H9 (cell line): Measurements from ENCODE around the gene GALNT2. TPM values are rescaled to one million over a fixed set of nuclear protein-coding genes. Genes with fewer than 3 reads are reported as not detected.

Experiments used
- DNase-seq: peaks from one replicate; pipeline ENCODE4 v3.0.0-alpha.2; 2017
- H2AFZ ChIP-seq: one replicate; pipeline ENCODE4 v1.6.1; 2013; ENCODE audit warnings: mild to moderate bottlenecking, low read length, control low read depth, moderate library complexity
- H2AK5ac ChIP-seq: 2 replicates; pipeline ENCODE4 v1.6.1; 2013; ENCODE audit warnings: low read length, control low read depth, mixed read lengths; ENCODE audit not compliant: insufficient read length
- H2BK120ac ChIP-seq: one replicate; pipeline ENCODE4 v1.6.1; 2013; ENCODE audit warnings: low read depth, mild to moderate bottlenecking, low read length, control low read depth, inconsistent platforms; ENCODE audit not compliant: poor library complexity, severe bottlenecking
- H2BK12ac ChIP-seq: 2 replicates; pipeline ENCODE4 v1.6.1; 2013; ENCODE audit warnings: low read length, control low read depth, mixed read lengths, low read depth; ENCODE audit not compliant: insufficient read length
- H2BK15ac ChIP-seq: 2 replicates; pipeline ENCODE4 v1.6.1; 2013; ENCODE audit warnings: low read depth, low read length, control low read depth
- H2BK20ac ChIP-seq: one replicate; pipeline ENCODE4 v1.6.1; 2013; ENCODE audit warnings: low read depth, mild to moderate bottlenecking, low read length, control low read depth, inconsistent platforms; ENCODE audit not compliant: poor library complexity, severe bottlenecking
- H2BK5ac ChIP-seq: 2 replicates; pipeline ENCODE4 v1.6.1; 2013; ENCODE audit warnings: low read length, control low read depth, mixed read lengths; ENCODE audit not compliant: insufficient read length
- H3K14ac ChIP-seq: 2 replicates; pipeline ENCODE4 v1.6.1; 2013; ENCODE audit warnings: low read length, control low read depth; ENCODE audit not compliant: insufficient read depth
- H3K18ac ChIP-seq: 2 replicates; pipeline ENCODE4 v1.6.1; 2013; ENCODE audit warnings: low read depth, mild to moderate bottlenecking, mixed read lengths, low read length, control low read depth; ENCODE audit not compliant: insufficient read length
- H3K23ac ChIP-seq: 2 replicates; pipeline ENCODE4 v1.6.1; 2013; ENCODE audit warnings: low read length, control low read depth, mixed read lengths, low read depth; ENCODE audit not compliant: insufficient read length
- H3K23me2 ChIP-seq: 2 replicates; pipeline ENCODE4 v1.6.1; 2013; ENCODE audit warnings: low read depth, mild to moderate bottlenecking, mixed read lengths, low read length, control low read depth; ENCODE audit not compliant: insufficient read length, poor library complexity, severe bottlenecking
- H3K27ac ChIP-seq: 2 replicates; pipeline ENCODE4 v1.5.1; 2013; ENCODE audit warnings: low read length, control low read depth, mixed read lengths, low read depth; ENCODE audit not compliant: insufficient read length
- H3K27me3 ChIP-seq: 2 replicates; pipeline ENCODE4 v1.6.1; 2013; ENCODE audit warnings: low read length, control low read depth, inconsistent platforms; ENCODE audit not compliant: insufficient read depth
- H3K4ac ChIP-seq: 2 replicates; pipeline ENCODE4 v1.6.1; 2013; ENCODE audit warnings: low read depth, mild to moderate bottlenecking, control low read depth, inconsistent platforms, low read length, moderate library complexity
- H3K4me1 ChIP-seq: 2 replicates; pipeline ENCODE4 v1.6.1; 2013; ENCODE audit warnings: low read length, control low read depth, inconsistent platforms; ENCODE audit not compliant: insufficient read depth
- H3K4me2 ChIP-seq: 2 replicates; pipeline ENCODE4 v1.6.1; 2013; ENCODE audit warnings: low read length, control low read depth, mixed read lengths; ENCODE audit not compliant: insufficient read length, insufficient read depth
- H3K56ac ChIP-seq: 2 replicates; pipeline ENCODE4 v1.6.1; 2013; ENCODE audit warnings: low read depth, mild to moderate bottlenecking, mixed read lengths, low read length, control low read depth; ENCODE audit not compliant: insufficient read length
- H3K79me1 ChIP-seq: 2 replicates; pipeline ENCODE4 v1.6.1; 2013; ENCODE audit warnings: low read depth, mild to moderate bottlenecking, moderate library complexity, low read length, control low read depth, inconsistent platforms; ENCODE audit not compliant: insufficient read depth, poor library complexity, severe bottlenecking
- H3K79me2 ChIP-seq: 2 replicates; pipeline ENCODE4 v1.6.1; 2013; ENCODE audit warnings: low read length, control low read depth, inconsistent platforms; ENCODE audit not compliant: insufficient read depth
- H3K9ac ChIP-seq: 2 replicates; pipeline ENCODE4 v1.6.1; 2013; ENCODE audit warnings: low read length, control low read depth, mixed read lengths; ENCODE audit not compliant: insufficient read length; ENCODE audit errors: extremely low read depth
- H3K9me3 ChIP-seq: one replicate; pipeline ENCODE4 v1.6.1; 2013; ENCODE audit warnings: low read depth, low read length, inconsistent platforms; ENCODE audit not compliant: control insufficient read depth
- H3T11ph ChIP-seq: one replicate; pipeline ENCODE4 v1.6.1; 2013; ENCODE audit warnings: mild to moderate bottlenecking, low read length, control low read depth, inconsistent platforms
- H4K20me1 ChIP-seq: one replicate; pipeline ENCODE4 v1.6.1; 2013; ENCODE audit not compliant: control insufficient read depth, insufficient read length, insufficient read depth
- H4K5ac ChIP-seq: 2 replicates; pipeline ENCODE4 v1.6.1; 2013; ENCODE audit warnings: low read depth, mild to moderate bottlenecking, mixed read lengths, low read length, control low read depth; ENCODE audit not compliant: insufficient read length
- H4K8ac ChIP-seq: replicated peaks from 2 replicates; pipeline ENCODE4 v1.6.1; 2013; ENCODE audit warnings: low read length, control low read depth, mixed read lengths, low read depth; ENCODE audit not compliant: insufficient read length
- H4K91ac ChIP-seq: 2 replicates; pipeline ENCODE4 v1.6.1; 2013; ENCODE audit warnings: low read depth, mild to moderate bottlenecking, moderate library complexity, mixed read lengths, low read length, control low read depth; ENCODE audit not compliant: insufficient read length
- H3K27ac Mint-ChIP-seq, 3 experiments: 2 replicates in 2 of 3; 3 replicates in 1 of 3; pipeline ENCODE4 v1.8.0; 2020 to 2021; ENCODE audit warnings: mixed read lengths in 3 of 3, mild to moderate bottlenecking in 1 of 3, moderate library complexity in 1 of 3
- H3K27me3 Mint-ChIP-seq: 2 replicates; pipeline ENCODE4 v1.8.0; 2021; ENCODE audit warnings: low read depth, mild to moderate bottlenecking, moderate library complexity, mixed read lengths
- H3K36me3 Mint-ChIP-seq, 3 experiments: 2 replicates in 2 of 3; 3 replicates in 1 of 3; pipeline ENCODE4 v1.8.0; 2020 to 2021; ENCODE audit warnings: low read depth in 3 of 3, mixed read lengths in 3 of 3; ENCODE audit not compliant: insufficient read depth in 1 of 3
- H3K4me1 Mint-ChIP-seq, 2 experiments: 2 replicates each; pipeline ENCODE4 v1.8.0; 2020; ENCODE audit warnings: mixed read lengths in 2 of 2
- H3K4me3 Mint-ChIP-seq, 2 experiments: 2 replicates in 1 of 2; 3 replicates in 1 of 2; pipeline ENCODE4 v1.8.0; 2020 to 2021; ENCODE audit warnings: mild to moderate bottlenecking in 2 of 2, mixed read lengths in 2 of 2, moderate library complexity in 1 of 2
- H3K9me3 Mint-ChIP-seq, 2 experiments: 2 replicates in 1 of 2; 3 replicates in 1 of 2; pipeline ENCODE4 v1.8.0; 2020; ENCODE audit warnings: mild to moderate bottlenecking in 2 of 2, mixed read lengths in 2 of 2, moderate library complexity in 1 of 2
- WGBS: extraction: QIAGEN DNeasy Blood & Tissue Kit; methylation state at CpG from one replicate; pipeline ENCODE4 v1.1.7; 2013; ENCODE audit warnings: missing lambda C conversion rate, low lambda C conversion rate, mixed read lengths; ENCODE audit not compliant: insufficient read length; ENCODE audit errors: extremely low coverage; 5-methylcytosine and 5-hydroxymethylcytosine counted together
- total RNA-seq: library from RNA; stranded (reverse); gene quantifications from 2 replicates; pipeline ENCODE4 v1.2.1, GENCODE V29; 2021
- TF ChIP-seq, protein P1 (sequence below): fragments of 200-600 bp; sonication (generic); conservative IDR thresholded peaks from 3 replicates; pipeline ENCODE4 v1.8.0; 2021; ENCODE audit warnings: antibody characterized with exemption, mild to moderate bottlenecking

GALNT2 gene
- total RNA-seq, 1 experiment from 2014 or later = 57.6 TPM

GRCh38 chr1:230251644-230252191 is 184.7 kb downstream of the GALNT2 start:
- H3K27me3 ChIP-seq = no peaks in the 10 kb centered on the region
- no CpG with 5 or more reads among the region's 8 CpGs for WGBS
- peak; percentile 24 for DNase-seq
- Mint-ChIP-seq H3K9me3 (no peaks in the 10 kb centered on the region), H3K36me3 (peaks cover 23 to 37% (median 24%) of the 10 kb centered on the region in 3 experiments), H3K4me3 (no peak overlapping the region; a peak in 2 of 5 replicates), H3K27me3 (no peaks in the 10 kb centered on the region), H3K4me1 (peaks cover 40 to 41% of the 10 kb centered on the region in 2 experiments), H3K27ac (peak overlapping the region; percentile 52 to 91 (median 68))
- no peak overlapping the region for H2BK120ac ChIP-seq
- H2BK20ac ChIP-seq = no peak overlapping the region
- no peak overlapping the region for H4K91ac ChIP-seq
- H4K8ac ChIP-seq = no peak overlapping the region
- H3K14ac ChIP-seq = no peak overlapping the region
- no peaks in the 10 kb centered on the region for H4K20me1 ChIP-seq
- no peak overlapping the region for H3K4ac ChIP-seq
- no peak overlapping the region for H3K9ac ChIP-seq
- H3T11ph ChIP-seq = no peak overlapping the region
- no peak overlapping the region for H4K5ac ChIP-seq
- no peak overlapping the region for H2BK15ac ChIP-seq
- no peak overlapping the region for H3K27ac ChIP-seq
- no peak overlapping the region for H3K23ac ChIP-seq
- no peak overlapping the region for H3K4me2 ChIP-seq
- no peak overlapping the region for H3K56ac ChIP-seq
- H2AFZ ChIP-seq = no peak overlapping the region
- H3K23me2 ChIP-seq = no peaks in the 10 kb centered on the region
- peaks cover 11% of the 10 kb centered on the region for H3K4me1 ChIP-seq
- no peak overlapping the region for H2AK5ac ChIP-seq
- H2BK5ac ChIP-seq = no peak overlapping the region
- no peak overlapping the region for H2BK12ac ChIP-seq
- H3K79me1 ChIP-seq = no peaks in the 10 kb centered on the region
- H3K9me3 ChIP-seq = no peaks in the 10 kb centered on the region
- H3K79me2 ChIP-seq = no peaks in the 10 kb centered on the region
- TF ChIP-seq, protein P1, sequence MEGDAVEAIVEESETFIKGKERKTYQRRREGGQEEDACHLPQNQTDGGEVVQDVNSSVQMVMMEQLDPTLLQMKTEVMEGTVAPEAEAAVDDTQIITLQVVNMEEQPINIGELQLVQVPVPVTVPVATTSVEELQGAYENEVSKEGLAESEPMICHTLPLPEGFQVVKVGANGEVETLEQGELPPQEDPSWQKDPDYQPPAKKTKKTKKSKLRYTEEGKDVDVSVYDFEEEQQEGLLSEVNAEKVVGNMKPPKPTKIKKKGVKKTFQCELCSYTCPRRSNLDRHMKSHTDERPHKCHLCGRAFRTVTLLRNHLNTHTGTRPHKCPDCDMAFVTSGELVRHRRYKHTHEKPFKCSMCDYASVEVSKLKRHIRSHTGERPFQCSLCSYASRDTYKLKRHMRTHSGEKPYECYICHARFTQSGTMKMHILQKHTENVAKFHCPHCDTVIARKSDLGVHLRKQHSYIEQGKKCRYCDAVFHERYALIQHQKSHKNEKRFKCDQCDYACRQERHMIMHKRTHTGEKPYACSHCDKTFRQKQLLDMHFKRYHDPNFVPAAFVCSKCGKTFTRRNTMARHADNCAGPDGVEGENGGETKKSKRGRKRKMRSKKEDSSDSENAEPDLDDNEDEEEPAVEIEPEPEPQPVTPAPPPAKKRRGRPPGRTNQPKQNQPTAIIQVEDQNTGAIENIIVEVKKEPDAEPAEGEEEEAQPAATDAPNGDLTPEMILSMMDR = no peak
- no peak overlapping the region for H3K18ac ChIP-seq
